ENCODE data around the gene NPHP4.

The NPHP4 gene

GRCh38 chr1:6011161-6011945, 19.1 kb upstream of the NPHP4 start:
- no peak overlapping the region for H3K27ac ChIP-seq (ENCODE audit: low read depth, low read length, severe bottlenecking)
- H3K4me3 ChIP-seq (ENCODE audit: extremely low read depth, insufficient read depth, low read length, poor library complexity, severe bottlenecking), result no peak overlapping the region
- H3K36me3 ChIP-seq (ENCODE audit: control insufficient read depth, insufficient read depth, low read length), result no peaks in the 10 kb centered on the region
- WGBS, 2 experiments (ENCODE audit: insufficient coverage in 2 of 2), result 89 to 93% methylated on average over 15 to 19 of the region's 19 CpGs
- no peaks in the 10 kb centered on the region for H3K9me3 ChIP-seq (ENCODE audit: control insufficient read depth, low read length)
- no peaks in the 10 kb centered on the region for H3K4me1 ChIP-seq (ENCODE audit: control insufficient read depth, insufficient read depth, low read length, poor library complexity, severe bottlenecking)

GRCh38 chr1:6010554-6010953, 18.3 kb upstream of the NPHP4 start:
- 69 to 79% methylated on average over 8 to 9 of the region's 10 CpGs for WGBS, 2 experiments (ENCODE audit: insufficient coverage in 2 of 2)
- Histone ChIP-seq H3K4me3 (ENCODE audit: extremely low read depth, insufficient read depth, low read length, poor library complexity, severe bottlenecking) (no peak overlapping the region), H3K36me3 (ENCODE audit: control insufficient read depth, insufficient read depth, low read length) (no peaks in the 10 kb centered on the region), H3K4me1 (ENCODE audit: control insufficient read depth, insufficient read depth, low read length, poor library complexity, severe bottlenecking) (no peaks in the 10 kb centered on the region), H3K27ac (ENCODE audit: low read depth, low read length, severe bottlenecking) (no peak overlapping the region), H3K9me3 (ENCODE audit: control insufficient read depth, low read length) (no peaks in the 10 kb centered on the region)

GRCh38 chr1:6009120-6010040, 17.2 kb upstream of the NPHP4 start:
- Histone ChIP-seq H3K4me1 (ENCODE audit: control insufficient read depth, insufficient read depth, low read length, poor library complexity, severe bottlenecking) (no peaks in the 10 kb centered on the region), H3K27ac (ENCODE audit: low read depth, low read length, severe bottlenecking) (no peak overlapping the region), H3K36me3 (ENCODE audit: control insufficient read depth, insufficient read depth, low read length) (no peaks in the 10 kb centered on the region), H3K9me3 (ENCODE audit: control insufficient read depth, low read length) (no peaks in the 10 kb centered on the region), H3K4me3 (ENCODE audit: extremely low read depth, insufficient read depth, low read length, poor library complexity, severe bottlenecking) (no peak overlapping the region)
- 90 to 93% methylated on average over 19 to 20 of the region's 23 CpGs for WGBS, 2 experiments (ENCODE audit: insufficient coverage in 2 of 2)

- Histone ChIP-seq H3K27ac (ENCODE audit: low read depth, low read length, severe bottlenecking) (no peak overlapping the region), H3K4me3 (ENCODE audit: extremely low read depth, insufficient read depth, low read length, poor library complexity, severe bottlenecking) (no peak overlapping the region), H3K36me3 (ENCODE audit: control insufficient read depth, insufficient read depth, low read length) (no peaks in the 10 kb centered on the region), H3K4me1 (ENCODE audit: control insufficient read depth, insufficient read depth, low read length, poor library complexity, severe bottlenecking) (no peaks in the 10 kb centered on the region), H3K9me3 (ENCODE audit: control insufficient read depth, low read length) (no peaks in the 10 kb centered on the region)
- 71 to 78% methylated on average over 5 to 6 of the region's 6 CpGs for WGBS, 2 experiments (ENCODE audit: insufficient coverage in 2 of 2)
These were observed 16.5 kb upstream of the NPHP4 start for GRCh38 chr1:6008696-6009095.

GRCh38 chr1:6008084-6008415, 15.8 kb upstream of the NPHP4 start:
- Histone ChIP-seq H3K9me3 (ENCODE audit: control insufficient read depth, low read length) (no peaks in the 10 kb centered on the region), H3K27ac (ENCODE audit: low read depth, low read length, severe bottlenecking) (no peak overlapping the region), H3K36me3 (ENCODE audit: control insufficient read depth, insufficient read depth, low read length) (no peaks in the 10 kb centered on the region), H3K4me1 (ENCODE audit: control insufficient read depth, insufficient read depth, low read length, poor library complexity, severe bottlenecking) (no peaks in the 10 kb centered on the region), H3K4me3 (ENCODE audit: extremely low read depth, insufficient read depth, low read length, poor library complexity, severe bottlenecking) (no peak overlapping the region)
- 89 to 90% methylated on average over 11 of the region's 11 CpGs for WGBS, 2 experiments (ENCODE audit: insufficient coverage in 2 of 2)

- no peak overlapping the region for H3K4me3 ChIP-seq (ENCODE audit: extremely low read depth, insufficient read depth, low read length, poor library complexity, severe bottlenecking)
- no peaks in the 10 kb centered on the region for H3K9me3 ChIP-seq (ENCODE audit: control insufficient read depth, low read length)
- no peaks in the 10 kb centered on the region for H3K4me1 ChIP-seq (ENCODE audit: control insufficient read depth, insufficient read depth, low read length, poor library complexity, severe bottlenecking)
- 86 to 89% methylated on average over 22 to 24 of the region's 25 CpGs for WGBS, 2 experiments (ENCODE audit: insufficient coverage in 2 of 2)
- H3K27ac ChIP-seq (ENCODE audit: low read depth, low read length, severe bottlenecking), result no peak overlapping the region
- no peaks in the 10 kb centered on the region for H3K36me3 ChIP-seq (ENCODE audit: control insufficient read depth, insufficient read depth, low read length)
These were observed 15.3 kb upstream of the NPHP4 start for GRCh38 chr1:6007318-6008083.

GRCh38 chr1:6006882-6007281, 14.7 kb upstream of the NPHP4 start:
- 93 to 95% methylated on average over 10 to 12 of the region's 12 CpGs for WGBS, 2 experiments (ENCODE audit: insufficient coverage in 2 of 2)
- H3K27ac ChIP-seq (ENCODE audit: low read depth, low read length, severe bottlenecking), result no peak overlapping the region
- no peaks in the 10 kb centered on the region for H3K9me3 ChIP-seq (ENCODE audit: control insufficient read depth, low read length)
- H3K36me3 ChIP-seq (ENCODE audit: control insufficient read depth, insufficient read depth, low read length), result no peaks in the 10 kb centered on the region
- H3K4me3 ChIP-seq (ENCODE audit: extremely low read depth, insufficient read depth, low read length, poor library complexity, severe bottlenecking), result no peak overlapping the region
- H3K4me1 ChIP-seq (ENCODE audit: control insufficient read depth, insufficient read depth, low read length, poor library complexity, severe bottlenecking), result no peaks in the 10 kb centered on the region

- 53 to 79% methylated on average over 2 to 7 of the region's 10 CpGs for WGBS, 2 experiments (ENCODE audit: insufficient coverage in 2 of 2)
- H3K9me3 ChIP-seq (ENCODE audit: control insufficient read depth, low read length), result no peaks in the 10 kb centered on the region
- H3K27ac ChIP-seq (ENCODE audit: low read depth, low read length, severe bottlenecking), result no peak overlapping the region
- H3K36me3 ChIP-seq (ENCODE audit: control insufficient read depth, insufficient read depth, low read length), result no peaks in the 10 kb centered on the region
- H3K4me1 ChIP-seq (ENCODE audit: control insufficient read depth, insufficient read depth, low read length, poor library complexity, severe bottlenecking), result no peaks in the 10 kb centered on the region
- no peak overlapping the region for H3K4me3 ChIP-seq (ENCODE audit: extremely low read depth, insufficient read depth, low read length, poor library complexity, severe bottlenecking)
These were observed 13.2 kb upstream of the NPHP4 start for GRCh38 chr1:6005276-6005917.

GRCh38 chr1:6004412-6005123, 12.3 kb upstream of the NPHP4 start:
- WGBS, 2 experiments (ENCODE audit: insufficient coverage in 2 of 2), result 76 to 87% methylated on average over 3 to 7 of the region's 11 CpGs
- no peak overlapping the region for H3K27ac ChIP-seq (ENCODE audit: low read depth, low read length, severe bottlenecking)
- no peaks in the 10 kb centered on the region for H3K4me1 ChIP-seq (ENCODE audit: control insufficient read depth, insufficient read depth, low read length, poor library complexity, severe bottlenecking)
- H3K9me3 ChIP-seq (ENCODE audit: control insufficient read depth, low read length), result no peaks in the 10 kb centered on the region
- no peak overlapping the region for H3K4me3 ChIP-seq (ENCODE audit: extremely low read depth, insufficient read depth, low read length, poor library complexity, severe bottlenecking)
- H3K36me3 ChIP-seq (ENCODE audit: control insufficient read depth, insufficient read depth, low read length), result no peaks in the 10 kb centered on the region
